T-helper 2 cell treated with Interferon-gamma antibody and Interleukin-4, amounts not matched to agents 5 μg/mL and 100 μg/mL, for 36 hours (primary cell): ENCODE measurements around the gene ABI3BP.
A peak's percentile ranks its signal among the peaks of the same experiment; 100 is the strongest.

Experiments
- DNase-seq: peaks from one replicate; pipeline ENCODE4 v3.0.0; 2021; ENCODE audit warnings: low spot score
- H3K27ac Mint-ChIP-seq: one replicate; pipeline ENCODE4 v1.8.0; 2021; ENCODE audit warnings: mild to moderate bottlenecking, mixed read lengths
- H3K27me3 Mint-ChIP-seq: one replicate; pipeline ENCODE4 v1.8.0; 2021; ENCODE audit warnings: low read depth, mixed read lengths
- H3K36me3 Mint-ChIP-seq: one replicate; pipeline ENCODE4 v1.8.0; 2021; ENCODE audit warnings: low read depth, mixed read lengths
- H3K4me1 Mint-ChIP-seq: one replicate; pipeline ENCODE4 v1.8.0; 2021; ENCODE audit warnings: low read depth, mixed read lengths
- H3K4me3 Mint-ChIP-seq: one replicate; pipeline ENCODE4 v1.8.0; 2022; ENCODE audit warnings: mild to moderate bottlenecking, moderate library complexity, mixed read lengths
- H3K9me3 Mint-ChIP-seq: one replicate; pipeline ENCODE4 v1.8.0; 2021; ENCODE audit warnings: mixed read lengths

The ABI3BP gene

GRCh38 chr3:100796556-100796955 is 196.7 kb downstream of the ABI3BP start:
- Mint-ChIP-seq H3K9me3 (no peaks in the 10 kb centered on the region), H3K27me3 (peaks cover 11% of the 10 kb centered on the region), H3K27ac (no peak overlapping the region), H3K36me3 (no peaks in the 10 kb centered on the region), H3K4me1 (peaks cover 4% of the 10 kb centered on the region), H3K4me3 (peak overlapping the region; percentile 28)
- DNase-seq = no peak

GRCh38 chr3:100789579-100789978 is 203.6 kb downstream of the ABI3BP start:
- DNase-seq = no peak
- H3K36me3 Mint-ChIP-seq = no peaks in the 10 kb centered on the region

GRCh38 chr3:100783619-100784018 is 209.6 kb downstream of the ABI3BP start:
- Mint-ChIP-seq H3K27ac (no peak overlapping the region), H3K4me1 (no peaks in the 10 kb centered on the region), H3K4me3 (no peak overlapping the region), H3K36me3 (no peaks in the 10 kb centered on the region), H3K27me3 (peaks cover 8% of the 10 kb centered on the region), H3K9me3 (peaks cover 6% of the 10 kb centered on the region)
- no peak for DNase-seq

More at GRCh38 chr3:100789579-100789978, 203.6 kb downstream of the ABI3BP start:
- Mint-ChIP-seq H3K4me1 (no peaks in the 10 kb centered on the region), H3K27me3 (peaks cover 11% of the 10 kb centered on the region), H3K9me3 (peaks cover 6% of the 10 kb centered on the region), H3K4me3 (no peak overlapping the region), H3K27ac (no peak overlapping the region)

GRCh38 chr3:100782906-100783305 is 210.3 kb downstream of the ABI3BP start:
- Mint-ChIP-seq H3K9me3 (peaks cover 6% of the 10 kb centered on the region), H3K27me3 (peaks cover 8% of the 10 kb centered on the region), H3K27ac (no peak overlapping the region), H3K4me3 (no peak overlapping the region), H3K36me3 (no peaks in the 10 kb centered on the region), H3K4me1 (no peaks in the 10 kb centered on the region)
- no peak for DNase-seq

- no peaks in the 10 kb centered on the region for H3K36me3 Mint-ChIP-seq
- H3K27me3 Mint-ChIP-seq = peaks cover 8% of the 10 kb centered on the region
- H3K9me3 Mint-ChIP-seq = peaks cover 6% of the 10 kb centered on the region
- no peak overlapping the region for H3K4me3 Mint-ChIP-seq
- no peak for DNase-seq
- H3K4me1 Mint-ChIP-seq = no peaks in the 10 kb centered on the region
- H3K27ac Mint-ChIP-seq = no peak overlapping the region
These were observed 210.9 kb downstream of the ABI3BP start for GRCh38 chr3:100782348-100782747.

GRCh38 chr3:100781301-100781700 is 211.9 kb downstream of the ABI3BP start:
- no peak for DNase-seq
- Mint-ChIP-seq H3K27ac (no peak overlapping the region), H3K4me3 (no peak overlapping the region), H3K9me3 (peaks cover 6% of the 10 kb centered on the region), H3K36me3 (no peaks in the 10 kb centered on the region), H3K27me3 (peaks cover 8% of the 10 kb centered on the region), H3K4me1 (no peaks in the 10 kb centered on the region)

GRCh38 chr3:100780071-100780622 is 213.1 kb downstream of the ABI3BP start:
- no peak overlapping the region for H3K4me3 Mint-ChIP-seq
- no peak for DNase-seq
- peaks cover 5% of the 10 kb centered on the region for H3K27me3 Mint-ChIP-seq
- no peak overlapping the region for H3K27ac Mint-ChIP-seq
- no peaks in the 10 kb centered on the region for H3K9me3 Mint-ChIP-seq
- H3K36me3 Mint-ChIP-seq = no peaks in the 10 kb centered on the region
- H3K4me1 Mint-ChIP-seq = no peaks in the 10 kb centered on the region

DNA sequence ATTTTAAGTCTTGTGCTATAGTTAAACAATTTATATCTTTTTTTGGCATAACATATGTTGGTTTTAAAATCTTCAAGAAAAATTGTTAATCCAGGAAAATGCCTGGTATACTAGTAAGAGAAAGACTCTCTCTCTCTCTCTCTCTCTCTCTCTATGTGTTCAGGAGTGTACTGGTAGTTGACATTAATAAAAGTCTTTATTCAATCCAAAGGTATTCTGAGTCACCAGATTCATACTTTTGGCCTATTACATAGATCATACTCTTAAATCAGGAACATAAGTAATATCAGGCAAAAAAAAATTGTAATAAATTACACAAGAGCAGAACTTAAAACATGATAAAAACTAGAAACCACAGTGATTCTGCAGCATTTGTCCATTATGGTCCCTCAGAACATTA is 213.7 kb downstream of the ABI3BP start:
- no peaks in the 10 kb centered on the region for H3K9me3 Mint-ChIP-seq
- peaks cover 5% of the 10 kb centered on the region for H3K27me3 Mint-ChIP-seq
- H3K4me3 Mint-ChIP-seq = no peak overlapping the region
- no peaks in the 10 kb centered on the region for H3K36me3 Mint-ChIP-seq
- no peaks in the 10 kb centered on the region for H3K4me1 Mint-ChIP-seq
- no peak overlapping the region for H3K27ac Mint-ChIP-seq
- DNase-seq = no peak

- H3K27me3 Mint-ChIP-seq = peaks cover 2% of the 10 kb centered on the region
- no peak overlapping the region for H3K27ac Mint-ChIP-seq
- no peaks in the 10 kb centered on the region for H3K4me1 Mint-ChIP-seq
- no peak for DNase-seq
- H3K4me3 Mint-ChIP-seq = no peak overlapping the region
- no peaks in the 10 kb centered on the region for H3K36me3 Mint-ChIP-seq
- no peaks in the 10 kb centered on the region for H3K9me3 Mint-ChIP-seq
These were observed 215.9 kb downstream of the ABI3BP start for GRCh38 chr3:100777271-100777670.

GRCh38 chr3:100776746-100777145 is 216.5 kb downstream of the ABI3BP start:
- no peaks in the 10 kb centered on the region for H3K9me3 Mint-ChIP-seq
- DNase-seq = no peak
- H3K27me3 Mint-ChIP-seq = peaks cover 2% of the 10 kb centered on the region
- H3K4me1 Mint-ChIP-seq = no peaks in the 10 kb centered on the region
- no peaks in the 10 kb centered on the region for H3K36me3 Mint-ChIP-seq
- H3K27ac Mint-ChIP-seq = no peak overlapping the region
- H3K4me3 Mint-ChIP-seq = no peak overlapping the region

DNA sequence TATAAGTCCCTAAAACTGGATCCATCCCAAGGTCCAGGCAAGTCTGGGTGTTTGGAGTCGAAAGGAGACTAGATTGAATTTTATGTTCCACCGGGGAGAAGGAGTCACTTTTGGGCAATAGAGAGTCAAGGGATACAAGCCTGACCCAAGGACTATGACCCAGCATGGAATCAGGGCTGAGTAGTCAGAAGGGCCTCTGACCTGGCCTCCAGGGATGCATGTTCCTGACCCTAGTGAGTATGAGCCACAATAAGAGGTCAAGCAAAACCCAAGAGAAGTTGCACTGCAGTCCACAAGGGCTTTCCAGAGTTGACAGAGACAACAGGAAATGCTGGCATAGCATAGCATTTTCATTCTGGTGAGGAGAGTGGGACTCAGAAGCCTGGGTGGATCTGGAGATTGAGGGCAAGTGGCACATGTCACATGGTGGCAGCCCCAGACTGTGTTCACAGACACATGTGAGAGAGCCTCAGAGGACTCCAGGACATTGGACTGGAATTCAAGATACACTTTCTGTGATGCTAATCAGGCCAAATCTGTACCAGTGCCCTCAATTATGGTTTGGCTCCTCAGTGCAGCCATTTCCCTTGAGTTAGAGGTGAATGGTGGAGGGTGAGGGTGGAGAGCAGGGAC is 217.0 kb downstream of the ABI3BP start:
- H3K9me3 Mint-ChIP-seq = no peaks in the 10 kb centered on the region
- H3K36me3 Mint-ChIP-seq = no peaks in the 10 kb centered on the region
- H3K27me3 Mint-ChIP-seq = peaks cover 2% of the 10 kb centered on the region
- no peak for DNase-seq
- H3K4me3 Mint-ChIP-seq = no peak overlapping the region
- H3K27ac Mint-ChIP-seq = no peak overlapping the region
- no peaks in the 10 kb centered on the region for H3K4me1 Mint-ChIP-seq

DNA sequence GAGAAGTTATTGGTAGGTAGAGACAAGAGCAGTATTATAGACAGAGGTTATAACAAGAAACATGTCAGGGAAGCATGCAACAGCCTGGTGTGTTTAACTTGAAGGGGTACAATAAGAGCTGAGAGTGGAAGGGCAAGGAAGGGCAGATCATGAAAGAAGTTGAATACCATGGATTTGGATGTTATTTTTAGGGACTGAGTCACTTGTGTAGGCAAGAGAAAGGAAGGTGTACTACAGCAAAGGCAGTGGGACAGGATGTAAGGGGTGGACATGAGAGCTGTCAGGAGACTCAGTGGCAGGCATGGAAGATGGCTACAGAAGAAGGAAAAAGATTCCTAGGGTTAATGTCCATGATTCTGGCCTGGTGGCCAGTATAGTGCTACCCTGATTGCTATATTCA is 217.6 kb downstream of the ABI3BP start:
- no peaks in the 10 kb centered on the region for H3K4me1 Mint-ChIP-seq
- no peak overlapping the region for H3K27ac Mint-ChIP-seq
- H3K9me3 Mint-ChIP-seq = no peaks in the 10 kb centered on the region
- H3K36me3 Mint-ChIP-seq = no peaks in the 10 kb centered on the region
- no peak overlapping the region for H3K4me3 Mint-ChIP-seq
- DNase-seq = no peak
- H3K27me3 Mint-ChIP-seq = peaks cover 2% of the 10 kb centered on the region

GRCh38 chr3:100775226-100775625 is 218.0 kb downstream of the ABI3BP start:
- Mint-ChIP-seq H3K4me1 (no peaks in the 10 kb centered on the region), H3K9me3 (no peaks in the 10 kb centered on the region), H3K27me3 (peaks cover 2% of the 10 kb centered on the region), H3K36me3 (no peaks in the 10 kb centered on the region), H3K4me3 (no peak overlapping the region), H3K27ac (no peak overlapping the region)
- DNase-seq = no peak

GRCh38 chr3:100769693-100770092 is 223.5 kb downstream of the ABI3BP start:
- H3K27ac Mint-ChIP-seq = no peak overlapping the region
- DNase-seq = no peak
- H3K36me3 Mint-ChIP-seq = no peaks in the 10 kb centered on the region

GRCh38 chr3:100766069-100766468 is 227.2 kb downstream of the ABI3BP start:
- Mint-ChIP-seq H3K27ac (no peak overlapping the region), H3K36me3 (no peaks in the 10 kb centered on the region), H3K4me1 (peaks cover 10% of the 10 kb centered on the region), H3K27me3 (no peaks in the 10 kb centered on the region), H3K4me3 (no peak overlapping the region), H3K9me3 (no peaks in the 10 kb centered on the region)
- DNase-seq = no peak

More at GRCh38 chr3:100769693-100770092, 223.5 kb downstream of the ABI3BP start:
- Mint-ChIP-seq H3K9me3 (no peaks in the 10 kb centered on the region), H3K27me3 (no peaks in the 10 kb centered on the region), H3K4me3 (no peak overlapping the region), H3K4me1 (peaks cover 10% of the 10 kb centered on the region)
